Measurements from ENCODE around the gene MTPN. TPM values are rescaled to one million over a fixed set of nuclear protein-coding genes. Genes with fewer than 3 reads are reported as not detected.

MTPN gene
- total and polyA plus RNA-seq, 12 donors, result 16.7 to 116 (median 86.9) TPM

- no peak for DNase-seq
- TF ChIP-seq CTCF (IDR thresholded peaks at IDR 0.05), result no peak
- no peak for TF ChIP-seq POLR2A (IDR thresholded peaks at IDR 0.05)
- intact Hi-C loops (cut with DNase I), result no loop called here
- Histone ChIP-seq H3K27me3 (no peaks in the 10 kb centered on the region), H3K27ac (no peak overlapping the region), H3K36me3 (replicated peaks in 1 of 2) (no peaks in the 10 kb centered on the region), H3K4me3 (no peak overlapping the region), H3K9me3 (replicated peaks in 1 of 3) (no peaks in the 10 kb centered on the region), H3K4me1 (replicated peaks in 1 of 2) (no peaks in the 10 kb centered on the region)
- WGBS, 4 donors, result 85 to 100% (median 94%) methylated on average over 1 of the region's 1 CpG
Observed at GRCh38 chr7:136020556-136020955, 43.4 kb upstream of the MTPN start.

DNA sequence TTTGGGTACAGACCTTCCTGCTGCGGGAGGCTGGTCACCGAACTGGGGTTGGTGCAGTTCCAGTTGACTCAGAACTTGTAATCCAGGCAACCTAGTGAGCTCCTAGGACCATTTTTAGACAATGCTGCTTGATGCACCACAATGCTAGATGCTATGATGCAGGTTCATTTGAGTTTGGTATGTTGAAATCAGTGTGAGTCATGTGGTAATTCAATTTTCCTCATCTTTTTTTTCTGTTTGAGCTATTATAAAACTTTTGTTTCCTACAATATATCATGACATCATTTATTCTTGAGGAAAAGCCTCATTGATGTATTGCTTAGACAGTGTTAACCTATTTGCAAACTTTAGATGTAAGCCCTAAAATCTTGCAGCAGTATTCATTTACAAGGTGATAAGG lies 40.9 kb upstream of the MTPN start:
- TF ChIP-seq POLR2A (IDR thresholded peaks at IDR 0.05) (no peak), CTCF (IDR thresholded peaks at IDR 0.05) (no peak)
- WGBS, 4 donors, result 93 to 100% (median 94%) methylated on average over 2 of the region's 2 CpGs

DNA sequence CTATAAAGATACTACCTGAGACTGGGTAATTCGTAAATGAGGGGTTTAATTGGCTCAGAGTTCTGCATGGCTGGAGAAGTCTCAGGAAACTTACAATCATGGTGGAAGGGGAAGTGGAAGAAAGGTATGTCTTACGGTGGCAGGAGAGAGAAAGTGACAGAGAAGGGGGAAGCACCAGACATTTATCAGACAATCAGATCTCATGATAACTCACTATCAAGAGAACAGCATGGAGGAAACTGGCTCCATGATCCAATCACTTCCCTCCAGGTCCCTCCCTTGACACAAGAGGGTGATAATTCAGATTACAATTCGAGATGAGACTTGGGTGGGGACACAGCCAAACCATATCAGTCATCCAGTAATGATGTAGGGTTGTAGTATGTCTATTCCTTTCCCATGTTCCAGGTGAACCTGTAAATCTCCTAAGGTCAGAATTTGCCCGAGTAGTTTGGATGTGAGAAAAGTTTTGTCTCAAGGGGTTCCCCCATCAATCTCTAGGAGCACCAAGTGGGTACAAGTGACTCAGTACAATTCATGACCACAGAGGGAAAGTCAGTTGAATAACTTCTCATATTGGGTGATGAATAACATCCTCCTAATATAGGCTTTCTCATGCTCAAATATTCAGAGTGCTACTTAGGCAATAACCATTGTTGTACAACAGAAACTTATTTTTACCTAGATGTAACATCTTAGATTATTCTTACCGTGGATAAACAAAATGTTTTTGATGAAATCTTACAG lies 39.7 kb upstream of the MTPN start:
- DNase-seq, result no peak
- TF ChIP-seq CTCF (IDR thresholded peaks at IDR 0.05) (no peak), POLR2A (IDR thresholded peaks at IDR 0.05) (no peak)
- H3K9me3 ChIP-seq (replicated peaks in 1 of 3), result no peaks in the 10 kb centered on the region
- 82 to 89% (median 84%) methylated on average over 5 of the region's 5 CpGs for WGBS, 4 donors
- no peak overlapping the region for H3K27ac ChIP-seq
- no peaks in the 10 kb centered on the region for H3K27me3 ChIP-seq
- H3K4me1 ChIP-seq (replicated peaks in 1 of 2), result no peaks in the 10 kb centered on the region
- no peaks in the 10 kb centered on the region for H3K36me3 ChIP-seq (replicated peaks in 1 of 2)
- intact Hi-C loops (cut with DNase I), result loop anchor here in 1 of 2 donors (10.0 kb wide), 1 partner anchor 332 kb away; no protein-coding TSS in a partner anchor
- no peak overlapping the region for H3K4me3 ChIP-seq

More for the DNA sequence above, 40.9 kb upstream of the MTPN start:
- no peaks in the 10 kb centered on the region for H3K36me3 ChIP-seq (replicated peaks in 1 of 2)
- no peaks in the 10 kb centered on the region for H3K9me3 ChIP-seq (replicated peaks in 1 of 3)
- intact Hi-C loops (cut with DNase I), result loop anchor here in 1 of 2 donors (10.0 kb wide), 1 partner anchor 333 kb away; no protein-coding TSS in a partner anchor
- H3K4me3 ChIP-seq, result no peak overlapping the region
- no peak overlapping the region for H3K27ac ChIP-seq
- no peaks in the 10 kb centered on the region for H3K4me1 ChIP-seq (replicated peaks in 1 of 2)
- DNase-seq, result no peak
- H3K27me3 ChIP-seq, result no peaks in the 10 kb centered on the region

- 40 to 52% (median 46%) methylated on average over 1 of the region's 1 CpG for WGBS, 4 donors
- no peaks in the 10 kb centered on the region for H3K27me3 ChIP-seq
- H3K4me1 ChIP-seq (replicated peaks in 1 of 2), result no peaks in the 10 kb centered on the region
- no peak for DNase-seq
- no peak for TF ChIP-seq CTCF (IDR thresholded peaks at IDR 0.05)
- TF ChIP-seq POLR2A (IDR thresholded peaks at IDR 0.05), result no peak
- intact Hi-C loops (cut with DNase I), result loop anchor here in 1 of 2 donors (10.0 kb wide), 1 partner anchor 331 kb away; no protein-coding TSS in a partner anchor
- no peaks in the 10 kb centered on the region for H3K36me3 ChIP-seq (replicated peaks in 1 of 2)
- H3K9me3 ChIP-seq (replicated peaks in 1 of 3), result no peaks in the 10 kb centered on the region
- H3K27ac ChIP-seq, result no peak overlapping the region
- no peak overlapping the region for H3K4me3 ChIP-seq
Observed at GRCh38 chr7:136015638-136016037, 38.5 kb upstream of the MTPN start.
